NCI-H187 treated with DMSO at 0.1 percent for 48 hours (cell line): ENCODE results near the gene SP100.

Experiments used
- DNase-seq: peaks from one replicate; lab custom pipeline; 2025; lab: John Stamatoyannopoulos, UW

The SP100 gene

GRCh38 chr2:230552181-230552580 is 136.2 kb downstream of the SP100 start:
- DNase-seq: no peak

DNA sequence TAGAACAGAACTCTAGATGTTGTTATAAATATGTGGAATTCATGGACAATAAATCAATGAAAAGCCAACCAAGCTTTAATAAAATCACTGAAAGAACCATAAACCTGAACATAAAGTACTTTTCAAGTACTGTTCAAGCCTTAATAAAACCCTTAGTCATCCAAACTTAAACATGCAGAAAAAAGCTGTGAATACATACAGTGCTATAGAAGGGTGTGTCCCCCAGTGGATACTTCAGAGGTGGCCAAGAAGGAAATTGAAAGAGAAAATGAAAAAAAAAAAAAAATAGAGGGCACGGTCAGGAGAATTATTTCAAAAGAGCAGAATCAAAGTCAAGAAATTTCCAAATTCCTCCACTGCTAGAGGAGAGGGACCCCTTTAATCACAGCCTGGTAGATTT is 141.1 kb downstream of the SP100 start:
- no peak for DNase-seq

DNA sequence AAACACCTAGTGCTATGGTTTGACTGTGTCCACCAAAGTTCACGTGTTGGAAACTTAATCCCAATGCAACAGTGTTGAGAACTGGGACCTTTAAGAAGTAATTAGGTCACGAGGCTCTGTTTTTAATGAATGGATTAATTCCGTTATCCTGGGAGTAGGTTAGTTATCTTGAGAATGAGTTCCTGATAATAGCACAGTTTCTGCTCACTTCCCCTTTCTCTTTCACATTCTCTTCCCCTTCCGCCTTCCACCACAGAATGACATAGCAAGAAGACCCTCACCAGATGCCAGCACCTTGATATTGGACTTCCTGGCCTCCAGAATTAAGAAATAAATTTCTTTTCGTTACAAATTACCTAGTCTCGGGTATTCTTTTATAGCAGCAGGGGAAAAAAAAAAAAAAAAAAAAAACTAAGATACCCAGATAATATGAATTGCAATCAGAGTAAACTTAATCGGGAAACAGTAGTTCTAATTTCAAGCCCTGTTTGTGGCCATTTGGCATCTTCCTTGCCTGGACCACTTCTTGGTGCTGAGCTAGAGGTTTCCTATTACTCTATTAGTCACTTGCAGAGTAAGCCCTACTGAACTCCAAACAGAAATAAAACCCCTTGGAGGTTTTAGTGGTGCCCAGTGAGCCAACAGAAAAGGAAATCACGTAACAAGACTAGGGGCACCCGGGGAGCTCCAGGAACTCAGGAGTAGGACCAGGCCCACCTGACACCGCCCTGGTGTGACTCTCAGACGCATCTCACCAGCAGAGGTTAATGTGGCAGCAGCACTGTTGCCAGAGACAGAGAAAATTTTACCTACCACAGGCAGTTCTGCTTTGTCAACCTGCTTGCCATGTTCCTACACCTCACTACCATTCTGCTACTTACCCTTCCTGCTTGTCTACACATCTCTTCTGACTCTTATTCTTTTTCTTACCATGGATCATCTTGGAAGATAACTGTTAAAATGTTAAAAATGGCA is 149.1 kb downstream of the SP100 start:
- DNase-seq: no peak

DNA sequence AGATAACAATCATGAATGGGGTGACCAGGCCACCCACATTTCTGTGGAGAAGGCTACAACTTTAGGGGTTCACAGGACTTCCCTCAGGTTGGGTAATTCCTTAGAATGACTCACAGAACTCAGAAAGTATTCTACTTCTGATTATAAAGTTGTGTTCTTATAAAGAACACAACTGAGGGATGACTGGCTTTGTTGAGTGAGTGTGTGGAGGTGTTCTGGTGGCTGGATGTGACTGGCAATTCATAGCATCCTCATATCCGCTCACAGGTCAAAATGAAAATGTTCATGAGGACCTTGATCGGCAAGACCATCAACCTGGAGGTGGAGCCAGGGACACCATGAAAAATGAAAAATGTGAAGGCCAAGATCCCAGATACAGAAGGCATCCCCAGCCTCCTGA is 153.3 kb downstream of the SP100 start:
- DNase-seq: no peak

- DNase-seq: no peak
These were observed 155.0 kb downstream of the SP100 start for GRCh38 chr2:230570987-230571386.

GRCh38 chr2:230575642-230576324 is 159.8 kb downstream of the SP100 start:
- no peak for DNase-seq

GRCh38 chr2:230577114-230577513 is 161.1 kb downstream of the SP100 start:
- DNase-seq: no peak

GRCh38 chr2:230578106-230578505 is 162.1 kb downstream of the SP100 start:
- no peak for DNase-seq

GRCh38 chr2:230582851-230583283 is 166.9 kb downstream of the SP100 start:
- DNase-seq: no peak

GRCh38 chr2:230583581-230583980 is 167.6 kb downstream of the SP100 start:
- DNase-seq: no peak

- DNase-seq: no peak
These were observed 170.5 kb downstream of the SP100 start for GRCh38 chr2:230586328-230586982.

GRCh38 chr2:230589025-230589424 is 173.0 kb downstream of the SP100 start:
- DNase-seq: no peak

- no peak for DNase-seq
These were observed 173.6 kb downstream of the SP100 start for GRCh38 chr2:230589497-230590015.

DNA sequence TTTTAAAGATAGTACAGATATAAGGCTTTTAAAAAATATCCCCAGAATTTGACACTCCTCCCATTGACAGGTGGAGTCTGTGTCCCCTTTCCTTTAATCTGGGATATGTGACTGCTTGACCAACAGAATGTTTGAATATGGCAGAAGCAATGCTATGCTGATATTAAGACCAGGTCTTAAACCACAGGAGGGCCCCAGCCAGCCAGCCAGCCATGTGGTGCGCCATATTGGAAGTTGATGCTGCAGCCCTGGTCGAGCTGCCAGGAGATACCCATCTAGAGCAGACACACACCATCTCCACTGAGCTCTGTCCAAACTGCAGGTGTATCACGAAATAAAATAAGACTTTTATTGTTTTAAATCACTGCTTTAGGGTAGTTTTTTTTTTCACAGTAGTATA is 174.3 kb downstream of the SP100 start:
- DNase-seq: no peak

GRCh38 chr2:230591850-230592249 is 175.8 kb downstream of the SP100 start:
- DNase-seq: no peak

DNA sequence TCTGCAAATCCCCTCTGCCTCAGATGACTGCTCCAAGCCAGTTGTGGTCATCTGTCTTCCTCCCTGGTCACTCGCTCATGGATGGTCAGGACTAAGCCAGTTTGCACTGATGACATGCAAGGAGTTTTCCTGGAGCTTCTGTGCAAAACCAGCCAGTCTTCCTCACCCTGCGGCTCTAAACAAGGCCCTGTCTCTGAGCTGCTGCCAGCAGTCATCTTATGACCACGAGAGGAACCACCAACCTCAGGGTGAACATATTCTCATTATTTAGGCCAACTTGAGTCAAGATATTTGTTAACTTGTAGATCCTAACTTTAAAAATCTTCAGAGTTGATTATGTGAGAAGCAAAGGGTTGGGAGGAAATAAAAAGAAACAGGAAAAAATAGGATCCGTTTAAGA is 176.8 kb downstream of the SP100 start:
- DNase-seq: no peak
